ENCODE measurements around the gene KMT2C. TPM values are rescaled to one million over a fixed set of nuclear protein-coding genes. Genes with fewer than 3 reads are reported as not detected.

KMT2C gene
- total RNA-seq, 2 experiments from 2014 or later, result 47.5 to 105 TPM

GRCh38 chr7:152363798-152364197 lies 72.0 kb downstream of the KMT2C start:
- BruUV-seq (replicated peaks), result no TSS peak
- Histone ChIP-seq H4K20me1 (ENCODE audit: insufficient read depth, low read length) (peaks cover 10% of the 10 kb centered on the region; the same call in 1 of the 2 replicates), H3K9me2 (ENCODE audit: insufficient read depth, low read length) (no peaks in the 10 kb centered on the region), H3K79me2 (ENCODE audit: insufficient read depth, low read depth, low read length) (peaks cover 100% of the 10 kb centered on the region), H3K36me3 (ENCODE audit: insufficient read depth, low read length) (peaks cover 11% of the 10 kb centered on the region), H2AFZ (ENCODE audit: low read length) (no peak overlapping the region), H3K9me3 (ENCODE audit: low read length) (no peaks in the 10 kb centered on the region), H3K4me1 (ENCODE audit: insufficient read depth, low read length, poor library complexity, severe bottlenecking) (peaks cover 3% of the 10 kb centered on the region), H3K4me2 (ENCODE audit: low read length) (no peak overlapping the region), H3K27ac (ENCODE audit: low read depth, low read length, poor library complexity, severe bottlenecking) (no peak overlapping the region), H3K4me3 (ENCODE audit: low read depth, low read length, poor library complexity, severe bottlenecking) (no peak overlapping the region)
- intact Hi-C loops (cut with micrococcal nuclease; ENCODE audit: unreplicated experiment), result no loop called here
- no peak for DNase-seq (ENCODE audit: low spot score)
- CTCF ChIA-PET (ENCODE audit: unreplicated experiment), result no interaction called here
- POLR2A ChIA-PET, result interaction anchor here (0.6 to 0.9 kb wide), 2 partner anchors 8 to 855 kb away, joined by 3 to 5 read pairs; no protein-coding TSS in a partner anchor
- TF ChIP-seq EZH2phosphoT487 (IDR thresholded peaks at IDR 0.05; ENCODE audit: borderline replicate concordance, low read depth, low read length), result no peak
- TF ChIP-seq CTCF (conservative IDR thresholded peaks at IDR 0.05; ENCODE audit: low read length), result no peak

- H3K36me3 ChIP-seq (ENCODE audit: insufficient read depth, low read length), result peaks cover 21% of the 10 kb centered on the region
- H3K27ac ChIP-seq (ENCODE audit: low read depth, low read length, poor library complexity, severe bottlenecking), result no peak overlapping the region
- peaks cover 10% of the 10 kb centered on the region; the same call in 1 of the 2 replicates for H4K20me1 ChIP-seq (ENCODE audit: insufficient read depth, low read length)
- no peak overlapping the region for H3K4me2 ChIP-seq (ENCODE audit: low read length)
- H3K9me2 ChIP-seq (ENCODE audit: insufficient read depth, low read length), result no peaks in the 10 kb centered on the region
- TF ChIP-seq CTCF (conservative IDR thresholded peaks at IDR 0.05; ENCODE audit: low read length) (no peak), EZH2phosphoT487 (IDR thresholded peaks at IDR 0.05; ENCODE audit: borderline replicate concordance, low read depth, low read length) (no peak)
- POLR2A ChIA-PET, result interaction anchor here (0.5 to 1.3 kb wide), 4 partner anchors 16 to 132 kb away, joined by 3 to 4 read pairs (median 4); no protein-coding TSS in a partner anchor
- H3K9me3 ChIP-seq (ENCODE audit: low read length), result no peaks in the 10 kb centered on the region
- no TSS peak for BruUV-seq (replicated peaks)
- intact Hi-C loops (cut with micrococcal nuclease; ENCODE audit: unreplicated experiment), result no loop called here
- CTCF ChIA-PET (ENCODE audit: unreplicated experiment), result no interaction called here
- no peak for DNase-seq (ENCODE audit: low spot score)
- no peak overlapping the region for H3K4me3 ChIP-seq (ENCODE audit: low read depth, low read length, poor library complexity, severe bottlenecking)
- H2AFZ ChIP-seq (ENCODE audit: low read length), result no peak overlapping the region
- H3K4me1 ChIP-seq (ENCODE audit: insufficient read depth, low read length, poor library complexity, severe bottlenecking), result peaks cover 3% of the 10 kb centered on the region
- peaks cover 100% of the 10 kb centered on the region for H3K79me2 ChIP-seq (ENCODE audit: insufficient read depth, low read depth, low read length)
Observed at GRCh38 chr7:152362128-152362926, 73.5 kb downstream of the KMT2C start.

Data from OCI-LY7 (cell line).